GM18873 (cell line): ENCODE measurements around the gene MAPK10.
"Not testable (repeated sequence)": the region's sequence is repeated elsewhere in the genome, so short reads cannot be mapped to it uniquely, and the experiment has no call there.

ENCODE experiments used
- ATAC-seq: cut with Tn5 transposase; IDR thresholded peaks from one replicate; pipeline ENCODE4 v1.9.1; 2021; ENCODE audit warnings: mild to moderate bottlenecking, moderate library complexity, moderate number of reproducible peaks; ENCODE audit not compliant: unreplicated experiment, low FRiP score

MAPK10 gene

DNA sequence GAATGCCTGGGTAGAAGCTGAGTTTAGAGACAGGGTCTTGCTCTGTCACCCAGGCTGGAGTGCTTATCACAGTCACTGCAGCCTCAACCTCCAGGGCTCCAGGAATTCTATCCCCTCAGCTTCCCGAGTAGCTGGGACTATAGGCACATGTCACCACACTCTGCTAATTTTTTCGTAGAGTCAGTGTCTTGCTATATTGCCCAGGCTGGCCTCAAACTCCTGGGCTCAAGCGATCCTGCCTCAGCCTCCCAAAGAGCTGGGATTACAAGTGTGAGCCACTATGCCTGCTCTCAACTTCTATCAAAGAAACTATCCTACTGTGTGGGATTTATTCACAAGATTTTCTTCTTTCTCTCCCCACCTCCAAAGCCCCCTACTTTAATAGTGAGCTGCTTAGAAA lies 15.7 kb downstream of the MAPK10 start:
- ATAC-seq = no peak

DNA sequence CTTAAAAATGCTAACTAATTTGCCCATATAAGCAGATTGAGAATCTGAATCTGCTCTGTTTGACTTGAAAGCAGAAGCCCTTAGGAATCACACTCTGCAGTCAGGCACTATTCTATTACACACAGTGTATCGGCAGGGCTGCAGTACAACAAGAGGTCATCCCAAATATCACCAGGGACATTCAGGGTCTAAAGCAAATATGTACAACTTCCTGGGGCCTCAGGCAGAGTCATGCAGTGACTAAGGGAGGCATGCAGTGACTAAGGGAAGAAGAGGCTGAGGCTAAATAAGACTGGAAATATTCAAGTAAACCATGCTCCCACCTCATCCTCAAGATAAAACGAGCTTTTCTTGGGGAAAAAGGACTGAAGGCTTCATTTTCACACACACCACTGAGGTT lies 20.9 kb downstream of the MAPK10 start:
- ATAC-seq = no peak

DNA sequence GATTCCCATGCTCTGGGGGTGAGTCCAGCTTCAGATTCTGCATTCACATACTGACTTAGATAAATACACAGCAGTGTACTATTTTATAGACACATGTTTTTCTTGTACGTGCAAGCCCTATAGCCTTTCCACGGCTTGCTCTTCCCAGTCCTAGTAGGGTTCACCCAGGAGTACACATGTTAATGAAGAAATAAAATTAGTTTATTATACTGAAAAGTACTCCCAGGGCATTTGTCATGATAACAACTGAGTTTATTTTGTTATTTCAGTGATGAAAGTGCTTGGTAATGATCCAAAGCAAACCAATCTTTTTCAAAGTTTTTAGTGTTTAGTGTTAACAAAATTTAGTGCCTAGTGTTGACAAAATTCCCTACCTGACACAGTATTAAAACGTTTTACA lies 21.3 kb downstream of the MAPK10 start:
- no peak for ATAC-seq

DNA sequence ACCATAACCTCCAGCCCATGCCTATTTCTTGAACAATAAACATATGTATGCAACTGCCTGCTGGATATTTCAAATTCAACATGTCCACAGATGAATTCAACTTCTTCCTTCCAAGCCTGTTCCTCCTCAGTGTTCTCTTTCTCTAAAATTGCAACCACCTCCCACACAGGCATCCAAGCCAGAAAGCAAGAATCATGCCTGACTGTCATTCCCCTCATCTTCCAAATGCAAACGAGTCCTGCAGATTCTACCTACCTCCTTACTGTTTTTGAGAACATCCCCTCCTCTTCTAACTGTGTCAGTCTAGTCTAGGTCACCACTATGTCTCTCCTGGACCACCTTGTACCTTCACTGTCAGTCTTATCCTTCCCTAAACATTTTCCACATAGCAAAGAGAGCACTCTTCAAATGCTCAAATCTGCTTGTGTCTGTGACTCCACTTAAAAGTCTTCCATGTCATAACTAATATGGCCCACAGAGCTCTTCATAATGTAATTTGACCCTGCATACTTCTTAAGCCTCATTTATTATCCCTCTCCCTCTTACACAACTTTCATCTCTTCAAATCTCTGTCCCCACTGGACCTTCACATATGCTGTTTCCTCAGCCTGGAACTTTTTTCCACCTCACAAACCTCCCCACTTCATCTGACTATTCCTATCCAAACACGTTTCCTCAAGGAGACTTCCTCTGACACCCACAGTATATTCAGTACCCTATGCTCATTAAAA lies 25.7 kb downstream of the MAPK10 start:
- no peak for ATAC-seq

DNA sequence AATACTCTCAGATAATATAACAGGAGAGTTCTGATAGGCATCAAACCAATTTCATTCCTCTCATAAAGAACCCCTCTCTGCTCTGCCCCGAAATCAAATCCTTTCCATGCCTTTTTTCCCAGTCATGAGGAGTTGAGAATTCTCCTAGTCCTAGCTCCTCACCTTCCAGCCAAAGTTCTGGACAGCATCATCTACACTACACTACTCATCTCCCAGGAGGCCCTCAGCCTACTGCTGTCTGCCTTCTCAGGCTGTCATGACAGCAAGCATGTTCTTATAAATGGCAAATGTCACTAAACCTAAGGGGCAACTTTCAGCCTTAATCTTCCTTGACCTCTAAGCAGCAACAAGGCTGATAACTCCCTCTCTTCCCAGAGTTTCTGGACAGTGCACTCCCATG lies 26.6 kb downstream of the MAPK10 start:
- ATAC-seq = no peak

DNA sequence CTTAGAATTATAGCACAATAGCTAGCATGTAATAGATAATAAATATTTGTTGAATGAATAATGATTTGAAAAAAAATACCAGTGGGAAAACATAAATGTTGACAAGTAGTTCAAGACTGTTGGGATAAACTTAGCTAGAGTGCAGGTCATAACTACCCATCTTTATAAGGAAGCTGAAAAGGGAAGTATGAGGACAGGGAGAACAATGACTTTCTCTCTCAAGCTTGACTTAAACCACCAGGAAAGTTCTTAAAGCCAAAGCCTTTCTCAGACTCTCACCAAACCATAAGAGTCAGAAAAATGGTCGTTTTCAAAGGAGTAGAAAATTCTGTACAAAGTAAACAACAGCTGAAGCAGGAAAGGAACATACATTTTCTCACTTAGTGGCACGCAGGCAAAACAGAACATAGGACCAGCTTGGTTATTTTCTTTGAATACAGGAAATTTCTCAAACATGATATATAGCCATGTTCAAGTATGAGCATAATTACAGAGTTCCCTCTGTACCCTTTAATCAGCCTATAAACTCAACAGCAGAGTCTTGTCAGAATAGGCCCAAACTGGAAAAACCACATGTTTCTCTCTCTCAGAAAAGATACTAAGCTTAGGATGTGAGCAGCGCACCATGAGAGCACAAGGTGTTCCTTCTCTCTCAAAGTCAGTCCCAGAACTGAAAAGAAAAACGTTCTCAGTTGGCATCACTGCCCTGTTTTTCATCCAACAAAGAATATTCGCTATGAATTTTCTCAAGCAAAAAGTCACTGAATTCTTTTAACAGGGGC lies 28.7 kb downstream of the MAPK10 start:
- no peak for ATAC-seq

DNA sequence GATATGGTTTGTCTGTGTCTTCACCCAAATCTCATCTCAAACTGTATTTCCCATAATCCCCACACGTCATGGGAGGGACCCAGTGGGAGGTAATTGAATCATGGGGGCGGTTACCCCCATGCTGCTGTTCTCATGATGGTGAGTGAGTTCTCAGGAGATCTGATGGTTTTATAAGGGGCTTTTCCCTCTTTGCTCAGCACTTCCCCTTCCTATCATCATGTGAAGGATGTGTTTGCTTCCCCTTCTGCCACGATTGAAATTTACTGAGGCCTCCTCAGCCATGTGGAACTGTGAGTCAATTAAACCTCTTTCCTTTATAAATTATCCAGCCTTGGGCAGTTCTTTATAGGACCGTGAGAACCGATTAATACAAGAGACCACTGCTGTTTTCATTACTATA lies 29.4 kb downstream of the MAPK10 start:
- not testable (repeated sequence) for ATAC-seq

DNA sequence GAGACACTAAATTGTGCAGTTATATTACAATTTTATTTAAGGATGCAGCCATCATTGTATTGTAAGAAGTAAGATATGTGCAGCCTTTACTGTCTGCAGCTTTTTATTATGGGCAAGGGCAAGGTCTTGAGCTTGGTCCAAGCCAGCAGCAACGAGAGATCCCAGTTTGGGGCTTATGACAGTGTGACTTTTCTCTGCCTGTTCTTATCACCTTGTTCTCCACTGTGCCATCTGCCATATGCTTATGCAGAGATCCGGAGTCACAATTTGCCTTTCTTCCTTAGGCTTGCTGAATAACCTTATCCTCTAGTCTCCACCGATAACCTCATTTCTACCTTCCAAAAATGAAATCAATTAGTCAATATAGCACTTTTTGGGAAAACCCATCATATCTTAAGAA lies 30.4 kb downstream of the MAPK10 start:
- no peak for ATAC-seq

DNA sequence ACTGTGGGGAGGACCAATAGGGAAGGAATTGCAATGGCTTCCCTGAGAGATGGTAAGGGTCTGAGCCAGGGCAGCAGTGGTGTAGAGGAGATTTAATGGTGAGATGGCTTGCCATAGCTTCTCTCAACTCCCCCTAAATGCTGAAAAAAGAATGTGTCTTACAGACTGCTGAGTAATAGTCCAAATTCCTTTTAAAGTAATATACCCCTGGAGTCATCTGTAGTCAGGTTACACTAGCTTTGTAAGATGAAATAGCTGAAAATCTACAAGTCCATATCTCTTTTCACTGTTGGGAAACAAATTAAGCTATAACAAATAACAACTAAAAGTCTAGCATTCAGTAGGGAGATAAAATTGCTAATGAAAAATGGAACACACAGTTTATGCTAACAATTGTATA lies 33.5 kb downstream of the MAPK10 start:
- ATAC-seq = no peak

DNA sequence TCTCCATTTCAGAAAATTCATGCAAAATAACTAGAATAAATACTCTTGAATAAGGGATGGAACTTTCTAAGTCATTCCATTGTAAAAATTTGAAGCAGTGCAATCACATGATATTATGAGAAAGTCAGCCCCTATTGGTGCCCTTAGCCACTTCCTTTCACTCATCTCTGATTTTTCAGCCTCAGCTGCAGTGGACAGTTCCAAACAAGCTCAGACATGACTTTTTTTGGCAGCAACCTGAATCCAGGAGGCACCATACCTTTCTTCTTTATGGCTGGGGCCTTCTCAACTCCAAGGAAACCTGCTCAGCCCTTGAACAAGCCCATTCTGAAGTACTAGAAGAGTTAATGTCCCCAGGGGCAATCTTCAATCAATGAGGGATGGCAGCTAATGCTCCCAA lies 40.5 kb downstream of the MAPK10 start:
- no peak for ATAC-seq

DNA sequence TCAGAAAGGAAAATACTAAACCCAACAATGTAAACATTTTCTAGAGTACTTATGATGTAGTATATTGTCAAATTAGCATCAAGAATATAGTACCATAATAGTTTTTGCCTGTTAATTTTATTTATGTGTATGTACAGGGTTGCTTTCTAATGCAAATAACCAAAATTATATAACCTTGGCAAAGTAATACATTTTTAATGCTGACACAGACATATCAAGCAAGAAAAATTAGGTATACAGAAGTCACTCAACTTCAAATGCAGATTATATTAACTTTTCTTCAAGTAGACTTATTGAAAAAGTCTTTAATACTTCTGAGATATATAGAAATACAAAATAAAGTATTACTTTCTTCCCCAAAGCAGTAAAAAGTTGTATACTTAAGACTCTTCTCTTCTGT lies 44.3 kb downstream of the MAPK10 start:
- ATAC-seq = no peak

DNA sequence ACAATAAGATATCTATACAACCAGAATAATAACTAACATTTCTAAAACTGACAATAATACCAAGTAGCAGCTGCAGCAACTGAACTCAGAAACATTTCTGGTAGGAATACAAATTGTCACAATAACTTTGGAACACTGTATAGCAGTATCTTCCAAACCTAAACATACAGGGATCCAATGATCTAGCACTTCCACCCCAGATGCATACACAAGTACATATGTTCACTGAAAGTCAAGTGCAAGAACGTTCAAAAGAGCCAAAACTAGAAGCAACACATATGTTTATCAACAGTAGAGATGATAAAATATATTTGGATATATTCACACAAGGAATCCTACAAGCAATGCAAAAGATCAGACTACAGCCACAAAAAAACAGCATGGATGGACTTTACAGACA lies 46.2 kb downstream of the MAPK10 start:
- no peak for ATAC-seq

DNA sequence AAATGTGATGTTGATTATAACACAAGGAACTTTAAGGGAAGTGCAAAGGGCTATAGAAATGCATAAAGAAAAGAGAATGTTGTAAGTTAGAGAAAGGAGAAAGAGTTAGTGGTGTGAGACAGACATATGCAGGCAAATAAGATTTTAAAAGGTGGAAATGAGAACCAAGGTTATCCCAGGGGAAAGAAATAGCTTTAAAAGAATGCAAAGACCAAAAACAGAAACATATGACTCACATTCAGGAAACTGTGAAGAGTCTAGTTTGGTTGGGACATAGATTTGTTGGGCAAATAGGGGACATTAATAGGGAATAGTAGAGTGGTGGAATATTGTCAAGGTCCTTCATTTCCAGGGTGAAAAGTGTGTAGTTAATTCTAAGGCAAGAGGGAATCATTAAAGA lies 52.4 kb downstream of the MAPK10 start:
- ATAC-seq = no peak

DNA sequence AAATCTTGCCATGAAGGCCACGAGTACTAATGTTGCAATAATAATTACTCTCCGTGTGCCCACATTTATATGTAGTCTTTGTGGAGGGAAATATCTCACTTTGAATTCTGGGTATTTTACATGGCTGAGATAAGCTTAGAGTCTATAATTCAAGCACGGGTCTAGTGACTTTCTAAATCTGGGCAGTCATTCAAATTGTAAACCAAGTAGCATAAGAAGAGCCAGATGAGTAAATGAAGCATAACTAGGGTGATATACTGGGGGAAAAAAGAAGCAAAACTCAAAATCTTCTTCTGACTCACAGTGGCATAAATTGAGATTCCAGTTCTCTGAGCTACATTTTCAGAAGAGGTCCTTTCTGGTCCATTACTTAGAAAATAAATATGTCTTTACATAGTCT lies 53.0 kb downstream of the MAPK10 start:
- no peak for ATAC-seq

DNA sequence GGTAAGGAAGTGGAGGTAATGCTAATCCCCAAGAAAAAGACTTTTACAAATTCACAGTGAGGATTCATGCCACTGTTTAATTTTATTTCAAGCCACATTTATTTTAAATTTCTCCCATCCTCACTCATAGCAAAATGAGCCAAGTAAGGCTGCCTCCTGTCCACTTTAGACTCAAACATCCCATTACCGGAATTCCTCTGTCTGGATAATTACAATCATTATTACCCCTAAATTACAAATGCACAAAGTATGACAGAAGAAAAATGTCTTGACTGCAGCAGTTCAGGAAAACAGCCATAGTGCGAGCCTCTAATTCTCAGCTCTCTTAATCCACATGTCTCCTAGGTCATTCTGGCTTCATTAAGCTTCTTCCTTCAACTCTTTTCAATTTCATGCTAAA lies 57.0 kb downstream of the MAPK10 start:
- no peak for ATAC-seq

DNA sequence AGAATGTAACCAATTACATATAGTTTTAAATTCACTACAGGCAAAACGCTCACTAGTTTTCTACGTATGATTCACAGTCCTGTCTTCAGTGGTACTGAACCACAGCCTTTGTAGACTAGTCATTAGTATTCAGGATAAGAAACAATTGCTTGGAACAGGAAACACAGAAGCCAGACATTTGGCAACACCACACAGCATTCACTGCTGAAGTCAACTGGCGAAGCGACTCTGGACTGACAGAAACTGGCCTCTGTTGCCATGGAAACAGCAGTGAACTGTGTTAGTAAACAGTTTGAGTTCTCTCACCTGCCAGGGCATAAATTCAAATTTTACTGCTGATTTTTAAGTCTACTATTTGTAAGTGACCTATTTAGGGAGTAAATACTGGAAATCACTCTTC lies 57.6 kb downstream of the MAPK10 start:
- ATAC-seq = no peak

DNA sequence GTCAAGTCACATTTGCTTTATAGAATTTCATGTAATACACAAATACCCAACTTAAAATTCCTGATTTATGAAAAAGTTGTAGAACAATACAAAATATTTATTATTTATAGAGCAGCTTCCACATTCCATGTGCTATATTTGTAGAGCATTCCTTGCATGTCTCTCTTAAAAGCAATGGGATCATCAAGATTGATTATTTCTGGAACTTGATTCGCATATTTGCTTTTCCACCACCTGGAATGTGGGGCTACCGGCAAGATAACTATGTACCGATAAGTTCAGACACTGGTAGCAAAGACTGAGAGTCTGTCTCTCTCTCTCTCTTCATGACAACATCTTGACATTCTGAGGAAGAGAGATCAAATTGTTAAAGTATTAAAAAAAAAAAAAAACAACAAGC lies 59.3 kb downstream of the MAPK10 start:
- no peak for ATAC-seq

DNA sequence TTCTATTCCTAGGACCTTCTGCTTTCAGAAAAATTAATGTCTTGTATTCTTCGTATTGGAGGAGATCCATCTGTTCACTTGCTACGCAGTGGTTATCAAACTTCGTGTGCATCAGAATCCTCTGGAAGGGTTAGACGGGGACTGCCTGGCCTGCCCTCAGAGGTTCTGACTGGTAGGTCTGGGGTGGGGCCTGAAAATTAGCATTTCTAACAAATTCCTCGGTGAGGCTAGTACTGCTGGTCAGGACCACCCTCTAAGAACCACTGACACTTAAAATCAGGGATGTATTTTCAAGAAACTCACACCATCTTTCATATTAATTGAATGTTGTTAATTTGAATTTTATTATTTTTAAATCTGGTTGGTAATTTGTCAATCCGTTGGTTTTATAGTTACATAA lies 63.0 kb downstream of the MAPK10 start:
- no peak for ATAC-seq

DNA sequence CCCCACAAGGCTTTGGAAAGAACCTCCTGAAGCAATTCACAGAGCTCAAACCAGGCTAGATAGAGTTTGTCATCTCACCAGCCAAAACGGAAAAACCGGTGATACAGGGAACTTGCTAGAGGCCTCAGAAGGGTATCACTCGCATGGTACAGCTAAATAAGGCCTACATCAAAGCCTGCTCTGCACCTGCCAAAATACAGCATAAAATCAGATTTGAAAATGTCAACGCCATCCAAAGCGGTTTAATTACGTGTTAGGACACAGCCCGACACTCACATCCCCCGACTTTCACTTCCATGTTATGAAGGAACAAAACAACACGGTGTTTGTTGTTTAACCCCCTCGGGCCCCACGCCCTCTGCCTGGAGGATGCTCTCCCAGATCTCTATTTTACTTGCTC lies 65.0 kb downstream of the MAPK10 start:
- no peak for ATAC-seq

DNA sequence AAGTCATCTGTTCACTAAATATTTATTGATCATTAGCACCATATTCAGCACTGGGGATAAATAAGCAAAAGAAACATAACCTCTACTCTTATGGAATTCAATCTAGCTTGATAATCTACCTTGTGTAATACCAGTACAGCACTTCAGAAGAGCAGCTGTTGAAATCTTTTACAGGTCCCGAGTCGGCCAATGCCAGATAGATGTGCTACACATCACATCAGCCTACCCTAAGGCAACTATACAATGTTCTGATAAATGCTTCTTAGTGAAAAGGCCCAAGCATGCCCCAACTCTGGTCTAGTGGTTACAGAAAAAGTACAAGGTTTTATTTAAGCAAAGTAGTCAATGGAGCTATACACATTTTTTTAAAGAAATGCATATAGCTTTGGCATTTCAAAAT lies 68.7 kb downstream of the MAPK10 start:
- ATAC-seq = no peak

DNA sequence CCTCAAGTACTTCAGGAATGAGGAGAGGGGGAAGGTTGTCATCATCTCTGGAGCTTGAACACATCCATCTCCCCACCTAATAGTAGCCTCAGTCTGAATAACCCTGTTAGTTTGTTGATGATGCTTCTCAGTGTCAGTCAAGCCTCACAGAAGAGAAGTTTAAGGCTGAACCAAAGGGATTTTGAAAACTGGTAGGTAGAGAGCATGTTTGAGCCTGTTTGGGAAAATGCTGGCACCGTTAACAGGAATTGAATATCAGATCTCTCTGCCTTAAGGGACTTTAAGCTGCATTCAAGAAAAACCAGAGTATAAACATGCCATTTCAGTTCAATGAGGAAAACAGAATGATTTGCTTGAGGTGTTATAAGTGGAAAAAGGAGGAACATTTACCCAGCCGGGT lies 73.1 kb downstream of the MAPK10 start:
- ATAC-seq = no peak

DNA sequence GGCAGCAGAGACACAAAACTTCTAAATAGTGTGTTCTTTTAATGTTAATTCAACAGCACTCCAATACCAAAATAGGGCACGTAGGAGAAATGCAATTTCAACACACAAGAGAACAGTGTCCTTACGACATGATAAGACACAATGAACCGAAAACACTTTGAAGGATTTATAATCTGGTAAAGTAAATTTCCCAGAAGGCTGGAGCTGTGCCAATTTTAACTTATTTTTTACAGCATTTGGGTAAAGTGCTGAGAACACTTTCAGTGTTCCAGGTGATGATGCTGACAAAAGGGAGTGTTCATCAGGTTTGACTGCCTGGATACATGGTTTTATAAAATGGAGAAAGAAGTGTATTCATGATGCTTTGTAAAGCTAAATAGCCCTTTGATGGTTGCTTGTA lies 76.5 kb downstream of the MAPK10 start:
- ATAC-seq = no peak
